ENCODE data around the gene PBRM1.

Gene PBRM1

GRCh38 chr3:52572221-52572620, 113.5 kb downstream of the PBRM1 start:
- H3K4me1 ChIP-seq (ENCODE audit: control insufficient read depth, insufficient read depth, low read length): peaks cover 5% of the 10 kb centered on the region
- no peak overlapping the region for H3K4me3 ChIP-seq (ENCODE audit: low read length in 2 of 2)
- H3K27ac ChIP-seq (ENCODE audit: low read length): no peak overlapping the region
- H3K36me3 ChIP-seq (ENCODE audit: control insufficient read depth in 2 of 2, insufficient read depth in 2 of 2, low read length in 2 of 2): peaks cover 8 to 12% of the 10 kb centered on the region in 2 donors
- no peak overlapping the region for H3K9ac ChIP-seq (ENCODE audit: low read length in 2 of 2)
- no peaks in the 10 kb centered on the region for H3K27me3 ChIP-seq (ENCODE audit: control insufficient read depth in 1 of 2, insufficient read depth in 2 of 2, low read length in 2 of 2)
- no peaks in the 10 kb centered on the region for H3K9me3 ChIP-seq (ENCODE audit: control insufficient read depth in 2 of 2, low read length in 2 of 2)

GRCh38 chr3:52570076-52570475, 115.6 kb downstream of the PBRM1 start:
- Histone ChIP-seq H3K4me1 (ENCODE audit: control insufficient read depth, insufficient read depth, low read length) (peaks cover 5% of the 10 kb centered on the region), H3K4me3 (ENCODE audit: low read length in 2 of 2) (no peak overlapping the region), H3K36me3 (ENCODE audit: control insufficient read depth in 2 of 2, insufficient read depth in 2 of 2, low read length in 2 of 2) (peaks cover 6 to 8% of the 10 kb centered on the region in 2 donors), H3K9me3 (ENCODE audit: control insufficient read depth in 2 of 2, low read length in 2 of 2) (no peaks in the 10 kb centered on the region), H3K27me3 (ENCODE audit: control insufficient read depth in 1 of 2, insufficient read depth in 2 of 2, low read length in 2 of 2) (no peaks in the 10 kb centered on the region), H3K9ac (ENCODE audit: low read length in 2 of 2) (no peak overlapping the region), H3K27ac (ENCODE audit: low read length) (no peak overlapping the region)

GRCh38 chr3:52568069-52568468, 117.6 kb downstream of the PBRM1 start:
- Histone ChIP-seq H3K27ac (ENCODE audit: low read length) (no peak overlapping the region), H3K9me3 (ENCODE audit: control insufficient read depth in 2 of 2, low read length in 2 of 2) (no peaks in the 10 kb centered on the region), H3K27me3 (ENCODE audit: control insufficient read depth in 1 of 2, insufficient read depth in 2 of 2, low read length in 2 of 2) (no peaks in the 10 kb centered on the region), H3K4me1 (ENCODE audit: control insufficient read depth, insufficient read depth, low read length) (peaks cover 5% of the 10 kb centered on the region), H3K9ac (ENCODE audit: low read length in 2 of 2) (no peak overlapping the region), H3K36me3 (ENCODE audit: control insufficient read depth in 2 of 2, insufficient read depth in 2 of 2, low read length in 2 of 2) (peaks cover 8 to 11% of the 10 kb centered on the region in 2 donors), H3K4me3 (ENCODE audit: low read length in 2 of 2) (no peak overlapping the region)

GRCh38 chr3:52563984-52564383, 121.7 kb downstream of the PBRM1 start:
- Histone ChIP-seq H3K4me1 (ENCODE audit: control insufficient read depth, insufficient read depth, low read length) (no peaks in the 10 kb centered on the region), H3K27me3 (ENCODE audit: control insufficient read depth in 1 of 2, insufficient read depth in 2 of 2, low read length in 2 of 2) (no peaks in the 10 kb centered on the region), H3K4me3 (ENCODE audit: low read length in 2 of 2) (no peak overlapping the region), H3K9ac (ENCODE audit: low read length in 2 of 2) (no peak overlapping the region), H3K27ac (ENCODE audit: low read length) (no peak overlapping the region), H3K9me3 (ENCODE audit: control insufficient read depth in 2 of 2, low read length in 2 of 2) (no peaks in the 10 kb centered on the region), H3K36me3 (ENCODE audit: control insufficient read depth in 2 of 2, insufficient read depth in 2 of 2, low read length in 2 of 2) (peaks cover 25 to 27% of the 10 kb centered on the region in 2 donors)

- H3K27ac ChIP-seq (ENCODE audit: low read length): no peak overlapping the region
Observed at GRCh38 chr3:52561028-52561747, 124.5 kb downstream of the PBRM1 start.

GRCh38 chr3:52558436-52558835, 127.3 kb downstream of the PBRM1 start:
- Histone ChIP-seq H3K4me1 (ENCODE audit: control insufficient read depth, insufficient read depth, low read length) (peaks cover 8% of the 10 kb centered on the region), H3K9ac (ENCODE audit: low read length in 2 of 2) (no peak overlapping the region), H3K36me3 (ENCODE audit: control insufficient read depth in 2 of 2, insufficient read depth in 2 of 2, low read length in 2 of 2) (peaks cover 36 to 40% of the 10 kb centered on the region in 2 donors), H3K4me3 (ENCODE audit: low read length in 2 of 2) (no peak overlapping the region), H3K9me3 (ENCODE audit: control insufficient read depth in 2 of 2, low read length in 2 of 2) (no peaks in the 10 kb centered on the region), H3K27ac (ENCODE audit: low read length) (no peak overlapping the region), H3K27me3 (ENCODE audit: control insufficient read depth in 1 of 2, insufficient read depth in 2 of 2, low read length in 2 of 2) (no peaks in the 10 kb centered on the region)

More at GRCh38 chr3:52561028-52561747, 124.5 kb downstream of the PBRM1 start:
- Histone ChIP-seq H3K9ac (ENCODE audit: low read length in 2 of 2) (no peak overlapping the region), H3K4me1 (ENCODE audit: control insufficient read depth, insufficient read depth, low read length) (peaks cover 8% of the 10 kb centered on the region), H3K9me3 (ENCODE audit: control insufficient read depth in 2 of 2, low read length in 2 of 2) (no peaks in the 10 kb centered on the region), H3K36me3 (ENCODE audit: control insufficient read depth in 2 of 2, insufficient read depth in 2 of 2, low read length in 2 of 2) (peaks cover 28 to 36% of the 10 kb centered on the region in 2 donors), H3K4me3 (ENCODE audit: low read length in 2 of 2) (no peak overlapping the region), H3K27me3 (ENCODE audit: control insufficient read depth in 1 of 2, insufficient read depth in 2 of 2, low read length in 2 of 2) (no peaks in the 10 kb centered on the region)

GRCh38 chr3:52557011-52557960, 128.4 kb downstream of the PBRM1 start:
- no peaks in the 10 kb centered on the region for H3K9me3 ChIP-seq (ENCODE audit: control insufficient read depth in 2 of 2, low read length in 2 of 2)
- peaks cover 36 to 39% of the 10 kb centered on the region in 2 donors for H3K36me3 ChIP-seq (ENCODE audit: control insufficient read depth in 2 of 2, insufficient read depth in 2 of 2, low read length in 2 of 2)
- no peak overlapping the region for H3K9ac ChIP-seq (ENCODE audit: low read length in 2 of 2)
- H3K27me3 ChIP-seq (ENCODE audit: control insufficient read depth in 1 of 2, insufficient read depth in 2 of 2, low read length in 2 of 2): no peaks in the 10 kb centered on the region
- H3K4me1 ChIP-seq (ENCODE audit: control insufficient read depth, insufficient read depth, low read length): peaks cover 8% of the 10 kb centered on the region
- no peak overlapping the region for H3K27ac ChIP-seq (ENCODE audit: low read length)
- no peak overlapping the region for H3K4me3 ChIP-seq (ENCODE audit: low read length in 2 of 2)

GRCh38 chr3:52555056-52555455, 130.7 kb downstream of the PBRM1 start:
- no peak overlapping the region for H3K27ac ChIP-seq (ENCODE audit: low read length)
- H3K9ac ChIP-seq (ENCODE audit: low read length in 2 of 2): no peak overlapping the region
- H3K4me3 ChIP-seq (ENCODE audit: low read length in 2 of 2): no peak overlapping the region
- no peaks in the 10 kb centered on the region for H3K27me3 ChIP-seq (ENCODE audit: control insufficient read depth in 1 of 2, insufficient read depth in 2 of 2, low read length in 2 of 2)
- H3K4me1 ChIP-seq (ENCODE audit: control insufficient read depth, insufficient read depth, low read length): peaks cover 8% of the 10 kb centered on the region
- H3K9me3 ChIP-seq (ENCODE audit: control insufficient read depth in 2 of 2, low read length in 2 of 2): no peaks in the 10 kb centered on the region
- H3K36me3 ChIP-seq (ENCODE audit: control insufficient read depth in 2 of 2, insufficient read depth in 2 of 2, low read length in 2 of 2): peaks cover 29 to 50% of the 10 kb centered on the region in 2 donors

GRCh38 chr3:52554026-52554755, 131.5 kb downstream of the PBRM1 start:
- Histone ChIP-seq H3K4me3 (ENCODE audit: low read length in 2 of 2) (no peak overlapping the region), H3K9ac (ENCODE audit: low read length in 2 of 2) (no peak overlapping the region), H3K36me3 (ENCODE audit: control insufficient read depth in 2 of 2, insufficient read depth in 2 of 2, low read length in 2 of 2) (peaks cover 27 to 45% of the 10 kb centered on the region in 2 donors), H3K27me3 (ENCODE audit: control insufficient read depth in 1 of 2, insufficient read depth in 2 of 2, low read length in 2 of 2) (no peaks in the 10 kb centered on the region), H3K27ac (ENCODE audit: low read length) (no peak overlapping the region), H3K9me3 (ENCODE audit: control insufficient read depth in 2 of 2, low read length in 2 of 2) (no peaks in the 10 kb centered on the region), H3K4me1 (ENCODE audit: control insufficient read depth, insufficient read depth, low read length) (peaks cover 8% of the 10 kb centered on the region)

- H3K9ac ChIP-seq (ENCODE audit: low read length in 2 of 2): no peak overlapping the region
- no peaks in the 10 kb centered on the region for H3K9me3 ChIP-seq (ENCODE audit: control insufficient read depth in 2 of 2, low read length in 2 of 2)
- no peaks in the 10 kb centered on the region for H3K4me1 ChIP-seq (ENCODE audit: control insufficient read depth, insufficient read depth, low read length)
- H3K27me3 ChIP-seq (ENCODE audit: control insufficient read depth in 1 of 2, insufficient read depth in 2 of 2, low read length in 2 of 2): no peaks in the 10 kb centered on the region
- no peak overlapping the region for H3K27ac ChIP-seq (ENCODE audit: low read length)
- H3K36me3 ChIP-seq (ENCODE audit: control insufficient read depth in 2 of 2, insufficient read depth in 2 of 2, low read length in 2 of 2): peaks cover 28 to 39% of the 10 kb centered on the region in 2 donors
- no peak overlapping the region for H3K4me3 ChIP-seq (ENCODE audit: low read length in 2 of 2)
Observed at GRCh38 chr3:52552089-52552488, 133.6 kb downstream of the PBRM1 start.
